Stimulated activated CD8-positive, alpha-beta memory T cell treated with anti-CD3 and anti-CD28 coated beads, Interleukin-4, amount 100 ng/mL, for 48 hours (primary cell): Measurements from ENCODE around the gene CREB1.
A peak's percentile ranks its signal among the peaks of the same experiment; 100 is the strongest.

ENCODE experiments used
- DNase-seq: peaks from one replicate; pipeline ENCODE4 v3.0.0-alpha.2; 2020

The CREB1 gene

DNA sequence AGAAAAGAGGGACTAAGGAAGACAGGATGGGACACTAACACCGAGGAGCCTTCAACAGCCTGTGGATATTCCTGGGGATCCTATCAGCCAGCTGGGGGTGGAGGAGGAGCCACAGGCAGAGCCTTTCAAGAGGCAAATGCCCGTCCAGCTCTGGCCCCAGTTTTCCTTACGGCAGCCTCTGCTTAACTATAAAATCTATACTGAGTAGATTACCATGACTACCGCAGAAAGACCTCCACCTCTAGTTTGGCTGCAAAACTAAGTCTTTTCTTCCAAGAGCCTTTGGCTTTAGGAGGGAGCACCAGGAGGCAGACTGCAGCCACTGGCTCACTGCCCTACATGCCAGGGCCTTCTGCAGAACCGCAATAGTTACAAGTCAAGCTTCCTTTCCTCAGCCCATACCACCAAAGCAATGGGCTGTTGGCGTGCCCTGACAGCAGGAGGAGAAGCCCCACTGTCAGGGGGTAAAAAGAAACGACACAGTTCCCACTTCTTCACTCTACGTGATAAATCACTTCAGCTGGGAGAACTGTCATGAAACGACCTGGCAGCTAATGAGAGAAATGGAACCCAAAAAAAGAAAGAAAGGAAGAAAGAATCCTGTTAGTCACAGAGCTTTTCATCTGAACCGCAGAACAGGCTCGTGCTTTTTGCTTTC lies 25.1 kb upstream of the CREB1 start:
- no peak for DNase-seq

DNA sequence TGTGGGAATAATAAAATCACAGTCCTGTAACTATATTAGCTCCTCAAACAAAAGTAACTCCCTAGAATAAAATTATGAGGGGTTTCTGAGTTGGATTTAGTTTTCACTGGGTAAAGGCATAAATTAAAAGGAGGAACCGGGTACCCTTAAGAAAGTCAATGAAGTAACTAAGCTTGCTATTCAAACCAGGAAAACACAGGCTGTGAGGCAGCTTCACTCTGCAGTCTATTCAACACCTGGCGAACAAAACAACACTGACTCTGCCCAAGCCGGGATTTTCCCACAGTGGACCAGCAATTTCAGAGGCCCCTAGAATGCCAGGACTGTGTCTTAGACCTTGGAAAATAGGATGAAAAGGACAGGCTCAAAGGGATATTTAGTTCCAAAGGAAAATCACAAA lies 24.6 kb upstream of the CREB1 start:
- no peak for DNase-seq

DNA sequence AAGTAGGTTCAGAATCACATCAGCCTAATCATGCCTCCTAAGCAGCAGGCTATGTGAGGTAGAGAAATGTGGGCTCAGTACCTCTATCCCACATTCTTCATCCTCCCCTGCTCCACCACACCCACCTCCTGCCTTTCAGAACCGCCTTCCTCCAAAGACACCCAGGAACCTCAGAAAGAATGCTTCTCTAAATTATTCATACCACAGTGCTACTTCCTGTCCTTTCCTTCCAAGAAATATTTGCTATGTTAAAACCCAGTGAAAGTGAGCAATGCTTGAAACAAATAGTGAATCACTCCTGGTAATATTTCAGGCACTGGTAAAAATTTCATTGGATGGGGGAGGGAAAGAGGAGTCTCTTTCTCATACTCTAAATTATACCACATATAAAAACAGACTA lies 24.0 kb upstream of the CREB1 start:
- DNase-seq: peak; percentile 50

DNA sequence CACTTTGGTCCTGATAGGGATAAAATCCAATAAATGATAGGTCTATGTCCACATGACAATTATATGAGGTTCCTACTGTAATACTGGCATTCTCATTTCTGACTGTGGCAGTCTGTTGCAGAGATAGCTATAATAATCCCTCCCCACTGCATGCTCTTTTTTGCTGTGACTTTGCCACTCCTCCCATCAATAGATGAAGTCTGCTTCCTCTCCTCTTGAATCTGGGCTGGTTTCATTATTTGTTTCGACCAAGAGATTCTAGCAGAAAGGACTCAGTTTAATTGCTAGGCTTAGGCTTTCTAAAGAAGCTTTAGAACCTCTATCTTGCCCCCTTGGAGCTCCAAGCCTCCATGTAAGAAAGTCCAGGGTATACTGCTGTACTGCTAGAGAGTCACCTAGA lies 23.3 kb upstream of the CREB1 start:
- no peak for DNase-seq

DNA sequence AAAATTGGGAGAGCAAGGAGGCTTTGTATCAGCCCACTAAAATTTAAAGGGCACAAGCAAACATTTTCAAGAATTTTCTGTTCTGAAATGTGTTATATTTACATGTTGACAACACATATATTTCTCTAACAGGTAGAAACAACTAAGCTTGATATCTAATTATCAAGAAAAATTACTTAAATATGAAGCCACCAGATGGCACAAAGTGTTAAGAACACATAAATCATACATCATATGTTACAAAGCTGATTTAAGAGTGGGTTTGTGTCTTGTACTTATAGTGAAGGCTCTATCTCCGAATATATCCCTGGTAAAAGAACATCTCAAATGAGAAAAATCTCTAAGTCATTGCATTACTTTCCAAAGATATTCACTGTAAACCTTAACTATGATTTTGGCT lies 19.6 kb upstream of the CREB1 start:
- DNase-seq: no peak

DNA sequence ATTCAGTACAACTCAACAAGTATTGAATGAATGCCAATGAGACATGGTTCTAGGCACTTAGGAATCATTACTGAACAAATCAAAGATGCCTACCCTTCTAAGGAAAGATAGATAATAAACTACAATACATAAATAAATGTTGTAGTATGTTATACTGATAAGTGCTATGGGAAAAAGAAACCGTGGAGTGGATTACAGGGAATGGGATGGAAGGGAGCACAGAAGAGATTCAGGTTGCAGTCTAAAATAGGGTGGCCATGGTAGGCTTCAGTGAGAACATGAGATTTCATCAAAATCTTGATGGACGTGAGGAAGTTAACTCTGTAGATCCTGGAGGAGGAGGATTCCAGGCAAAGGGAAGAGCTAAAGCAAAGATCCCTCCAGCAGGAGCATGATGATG lies 17.9 kb upstream of the CREB1 start:
- DNase-seq: no peak

DNA sequence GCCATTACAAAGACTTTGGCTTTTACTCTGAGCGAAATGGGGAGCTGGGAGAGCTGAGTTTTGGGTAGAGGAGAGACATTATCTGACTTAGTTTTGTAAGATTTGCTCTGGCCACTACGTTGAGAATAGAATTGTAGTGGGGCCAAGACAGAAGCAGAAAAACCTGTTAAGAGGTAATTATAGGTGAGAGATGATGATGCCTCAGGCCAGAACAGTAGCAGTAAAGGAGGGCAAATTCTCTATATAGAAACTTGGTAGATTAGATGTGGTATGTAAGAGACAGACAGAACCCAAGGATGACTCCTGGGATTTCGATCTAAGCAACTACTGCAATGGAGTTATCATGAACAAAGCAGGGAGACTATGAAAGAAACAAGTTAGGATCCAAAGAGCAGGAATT lies 17.4 kb upstream of the CREB1 start:
- no peak for DNase-seq

DNA sequence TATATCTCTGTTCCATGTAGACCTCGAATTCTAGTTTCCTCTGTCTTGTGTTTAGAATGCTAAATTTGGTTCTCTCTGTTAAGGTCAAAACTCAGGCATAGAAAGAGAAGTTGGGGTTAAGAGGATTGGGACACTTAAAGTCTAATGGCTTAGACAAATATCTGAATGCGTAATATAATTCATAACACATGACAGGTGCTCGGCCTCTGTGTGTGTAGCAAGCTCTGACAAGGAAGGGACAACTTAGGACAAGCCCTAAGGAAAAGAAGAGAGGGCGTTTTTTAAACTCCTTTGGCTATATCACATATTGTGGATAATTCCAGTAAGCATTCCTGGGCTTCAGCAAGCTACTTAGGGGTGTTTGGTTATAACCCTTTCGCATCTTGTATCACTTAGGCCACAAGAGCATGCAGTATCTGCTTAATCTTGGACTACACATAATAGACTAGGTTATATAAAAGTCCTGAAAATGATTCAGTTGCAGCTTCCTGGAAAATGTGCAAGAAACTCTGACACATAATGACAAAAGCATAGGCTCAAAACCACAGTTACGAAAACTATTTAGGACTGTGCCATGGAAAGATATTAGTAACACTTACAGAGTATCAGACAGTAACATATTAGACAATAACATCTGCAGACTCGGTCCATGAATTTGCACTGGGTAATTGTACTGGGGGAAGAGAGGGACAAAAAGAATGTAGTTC lies 16.1 kb upstream of the CREB1 start:
- no peak for DNase-seq

DNA sequence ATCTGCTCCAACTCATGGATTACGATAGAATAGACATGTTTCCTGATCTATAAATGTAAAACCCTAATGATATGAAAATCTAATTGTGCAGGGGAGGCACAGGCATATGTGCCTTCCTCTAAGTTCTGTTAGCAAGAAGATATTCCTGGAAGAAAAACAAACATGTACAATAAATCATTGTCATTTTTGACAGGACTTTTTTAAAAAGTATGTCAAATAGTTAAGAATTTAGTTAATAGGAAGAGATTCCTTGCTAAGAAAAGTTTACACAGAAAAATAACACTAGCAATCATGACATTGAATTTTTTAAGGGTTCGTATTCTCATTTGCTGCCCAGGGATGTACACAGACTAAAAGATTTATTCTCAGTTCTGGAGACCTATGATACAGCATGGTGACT lies 15.3 kb upstream of the CREB1 start:
- DNase-seq: no peak

DNA sequence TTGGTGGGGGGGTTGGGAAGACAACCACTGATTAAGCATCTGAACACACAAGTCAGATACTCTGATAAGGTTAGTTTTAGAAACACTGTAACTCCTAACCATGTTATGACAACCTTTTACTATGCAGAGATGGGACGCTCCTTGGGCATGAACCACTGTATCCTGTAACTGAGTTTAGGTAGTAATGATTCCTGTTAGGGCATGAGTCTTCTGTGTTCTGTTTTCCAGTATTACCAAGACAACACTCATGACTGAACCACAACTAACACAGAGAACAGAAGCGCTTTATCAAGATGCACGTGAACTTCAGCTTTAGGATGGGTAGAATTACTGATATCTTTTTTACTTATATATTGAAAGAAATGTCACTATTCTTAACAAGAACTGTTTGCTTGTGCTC lies 14.1 kb upstream of the CREB1 start:
- DNase-seq: no peak

DNA sequence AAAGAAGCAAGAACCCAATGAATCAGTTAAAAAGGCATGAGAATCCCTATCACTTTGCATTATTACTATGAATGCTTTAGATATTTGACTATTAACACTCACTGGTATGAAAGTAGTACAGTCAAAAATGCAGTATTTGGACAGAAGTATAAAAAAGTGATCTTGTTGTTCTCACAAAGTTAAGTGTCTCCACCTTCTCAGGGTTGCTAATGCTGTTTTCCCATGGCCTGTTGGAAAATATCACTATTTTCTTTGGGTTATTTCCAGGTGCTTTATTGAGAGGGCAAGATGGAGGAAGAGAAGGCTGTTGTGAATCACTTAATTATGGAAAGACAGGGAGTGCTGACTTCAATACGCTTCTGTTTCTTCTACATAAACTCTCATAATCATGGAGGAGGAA lies 13.6 kb upstream of the CREB1 start:
- DNase-seq: no peak

DNA sequence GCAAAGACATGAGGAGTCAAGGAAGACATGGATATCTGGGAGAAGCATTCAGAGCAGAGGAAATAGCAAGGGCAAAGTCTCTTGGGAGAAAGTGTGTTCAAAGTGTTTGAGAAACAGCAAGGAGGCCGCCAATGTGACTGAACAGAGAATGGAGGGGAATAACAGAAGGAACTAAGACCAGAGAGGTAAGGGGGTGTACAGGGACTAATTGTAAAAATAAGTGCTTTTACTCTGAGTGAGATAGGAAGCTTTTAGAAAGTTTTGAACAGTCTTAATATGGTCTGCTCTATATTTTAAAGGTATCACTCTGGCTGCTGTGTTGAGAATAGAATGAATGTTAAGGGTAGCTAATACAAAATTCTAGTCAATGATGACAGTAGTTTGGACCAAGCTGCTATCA lies 6.8 kb upstream of the CREB1 start:
- no peak for DNase-seq

DNA sequence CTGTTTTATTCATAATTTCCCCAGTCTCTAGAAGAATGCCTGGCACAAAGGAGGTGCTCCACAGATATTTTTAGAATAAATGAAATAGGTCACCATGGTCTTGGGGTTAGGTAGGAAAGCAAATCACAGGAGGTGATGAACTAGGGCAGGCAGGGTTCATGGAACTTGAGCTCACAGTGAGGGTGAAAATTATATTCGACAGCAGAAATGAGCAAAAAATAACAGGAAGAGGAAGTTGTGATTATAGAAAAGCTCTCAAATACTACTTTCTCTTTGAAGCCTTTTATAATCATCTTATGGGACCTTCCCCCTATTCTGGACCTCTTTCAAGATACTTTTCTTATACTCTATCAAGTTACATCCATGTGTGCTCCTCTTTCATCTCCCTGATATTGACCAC lies 4.5 kb upstream of the CREB1 start:
- no peak for DNase-seq

DNA sequence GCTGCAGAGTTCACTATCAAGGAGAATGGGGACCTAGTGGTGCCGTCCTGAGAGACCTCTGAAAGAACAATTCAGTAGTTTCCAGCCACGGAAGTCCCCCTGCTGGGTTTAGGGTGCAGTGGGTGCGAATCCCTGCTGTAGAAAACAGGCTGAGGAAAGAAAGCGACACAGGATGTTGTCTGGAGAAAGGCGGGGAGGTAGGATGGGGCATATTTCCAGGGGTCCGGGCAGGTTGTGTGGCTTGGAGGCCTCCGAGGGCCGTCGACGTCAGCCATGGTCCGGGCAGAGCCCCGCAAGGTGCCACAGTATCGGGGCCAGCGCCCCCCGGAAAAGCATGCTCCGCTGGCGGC lies 807 bp upstream of the CREB1 start:
- DNase-seq: peak; percentile 71

DNA sequence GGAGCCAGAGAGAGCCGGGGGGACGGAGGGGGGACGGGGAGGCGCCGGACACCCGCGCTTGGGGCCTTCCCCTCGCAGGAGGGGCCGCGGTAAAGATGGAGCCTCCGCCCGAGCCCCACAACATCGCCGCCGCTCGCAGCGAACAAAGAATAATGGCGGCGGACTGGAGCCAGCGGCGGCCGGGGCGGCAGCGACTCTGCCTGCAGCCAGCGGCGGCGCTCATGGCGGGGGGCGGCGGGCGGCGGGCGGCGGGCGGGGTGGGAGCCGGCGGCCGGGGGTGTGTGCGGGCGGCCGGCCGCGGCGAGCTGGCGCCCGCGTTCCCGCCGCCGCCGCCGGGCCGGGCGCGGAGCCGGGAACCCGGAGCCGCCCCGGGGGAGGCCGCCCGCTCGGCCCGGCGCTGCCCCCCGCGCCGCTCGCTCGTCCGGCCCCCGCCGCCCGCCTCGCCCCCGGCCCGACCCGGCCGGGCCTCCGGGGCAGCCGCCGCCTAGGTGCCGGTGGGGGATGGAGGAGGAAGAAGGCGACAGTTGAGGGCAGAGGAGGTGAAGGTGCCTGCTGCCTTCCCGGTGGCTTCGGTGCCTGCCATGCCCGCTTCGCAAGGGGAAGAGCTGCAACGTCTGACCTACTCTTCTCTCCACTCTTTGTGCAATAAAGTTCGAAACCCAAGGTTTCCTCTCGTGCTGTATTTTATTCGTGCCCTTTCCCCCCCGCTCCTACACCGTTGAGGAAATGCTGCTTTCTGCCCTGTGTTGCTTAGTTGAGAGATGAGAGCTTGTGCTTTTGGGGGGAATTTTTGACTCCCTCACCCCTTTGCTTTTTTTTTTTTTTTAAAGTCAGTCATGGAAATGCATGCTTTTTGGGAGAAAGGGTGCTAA lies 634 bp downstream of the CREB1 start:
- DNase-seq: peak; percentile 62

DNA sequence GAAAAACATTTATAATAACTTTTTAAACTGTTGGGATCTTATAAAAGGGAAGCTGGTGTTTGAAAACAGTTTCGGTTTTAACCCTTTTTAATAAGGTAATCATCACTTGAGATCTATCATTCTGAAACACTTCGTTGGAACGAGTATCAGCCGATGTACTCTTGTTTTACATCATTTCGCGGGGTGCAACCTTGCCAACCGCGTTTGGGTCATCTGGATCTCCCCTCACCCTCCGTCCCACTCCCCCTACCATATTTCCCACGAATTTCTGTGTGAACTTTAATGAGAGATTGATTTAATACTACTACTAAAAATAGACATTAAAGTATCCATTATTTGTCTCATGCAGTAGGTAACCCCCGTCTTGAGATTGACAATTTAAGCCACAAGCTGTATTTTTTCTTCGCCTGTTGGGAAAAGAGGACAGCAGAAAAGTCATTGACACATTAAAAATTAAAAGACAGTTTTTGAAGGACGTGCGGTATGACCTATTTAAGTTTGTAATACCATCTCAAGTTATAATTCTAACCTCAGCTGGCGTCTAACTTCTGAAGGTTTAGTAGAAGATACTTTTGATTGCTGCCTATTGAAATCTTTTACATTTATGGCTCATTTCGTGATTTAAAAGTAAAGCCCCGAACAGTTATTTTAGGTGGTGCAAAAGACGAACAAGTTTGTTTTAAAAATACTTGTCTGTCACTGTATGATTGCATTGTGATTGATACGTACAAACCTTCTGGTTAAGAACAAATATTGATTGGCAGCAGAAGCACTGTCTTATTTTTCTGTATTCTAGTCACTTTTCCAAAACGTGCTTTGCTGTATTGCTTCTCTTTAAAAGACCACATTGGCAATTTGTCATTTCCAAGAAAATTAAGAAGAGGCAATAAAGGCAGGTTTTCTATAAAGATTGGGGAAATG lies 1.5 kb downstream of the CREB1 start:
- peak; percentile 64 for DNase-seq

DNA sequence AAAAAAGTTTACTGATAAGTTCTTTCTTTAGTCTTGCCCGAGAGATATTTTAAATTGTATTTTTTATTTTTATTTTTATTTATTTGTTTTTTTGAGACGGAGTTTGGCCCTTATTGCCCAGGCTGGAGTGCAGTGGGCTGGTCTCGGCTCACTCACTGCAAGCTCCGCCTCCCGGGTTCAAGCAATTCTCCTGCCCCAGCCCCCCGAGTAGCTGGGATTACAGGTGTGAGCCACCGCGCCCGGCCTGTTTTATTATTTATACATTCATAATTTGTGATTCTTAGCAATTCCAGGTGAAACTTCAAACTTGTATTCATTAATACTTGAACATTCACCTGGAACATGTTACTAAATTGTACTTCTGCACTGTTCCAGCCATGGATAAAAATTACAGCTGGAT lies 2.9 kb downstream of the CREB1 start:
- DNase-seq: no peak

DNA sequence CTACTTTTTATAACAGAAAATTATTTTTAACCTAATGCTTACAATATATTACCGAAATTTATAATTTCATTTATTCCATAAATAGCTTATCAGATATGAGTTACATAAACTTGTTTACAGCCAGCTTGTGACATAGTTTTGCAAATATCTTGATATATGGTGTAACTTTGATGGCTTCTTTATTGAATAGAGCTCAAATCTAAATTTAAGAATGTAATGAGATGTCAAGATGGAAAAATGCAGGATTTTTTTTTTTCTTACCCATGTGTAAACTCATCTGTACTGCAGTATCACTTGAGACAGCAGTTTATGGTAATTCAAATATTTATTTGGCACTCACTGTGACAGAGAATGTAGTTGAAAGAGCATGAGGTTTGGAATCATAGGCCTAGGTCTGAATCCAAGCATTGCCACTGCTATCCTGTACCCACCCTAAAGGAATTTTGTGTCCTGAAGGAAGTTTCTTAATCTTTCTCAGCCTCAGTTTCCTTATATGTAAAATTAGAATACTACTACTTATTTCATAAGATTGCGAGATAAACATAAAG lies 3.8 kb downstream of the CREB1 start:
- no peak for DNase-seq

DNA sequence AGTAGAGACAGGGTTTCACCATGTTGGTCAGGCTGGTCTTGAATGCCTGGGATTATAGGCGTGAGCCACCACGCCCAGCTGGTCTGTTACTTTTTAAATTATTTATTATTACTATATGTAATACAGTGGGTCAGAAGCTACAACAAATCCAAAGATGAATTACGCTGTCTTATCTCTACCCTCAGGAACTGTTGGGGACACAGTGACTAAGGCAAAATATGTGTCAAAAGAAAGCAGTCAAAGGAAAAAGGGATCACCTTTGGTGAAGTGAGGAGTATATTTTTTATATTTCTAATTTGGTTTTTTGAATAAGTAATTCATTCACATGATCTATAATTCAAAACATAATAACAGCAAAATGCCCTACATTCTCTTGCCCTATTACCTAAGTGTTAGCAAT lies 4.7 kb downstream of the CREB1 start:
- no peak for DNase-seq

DNA sequence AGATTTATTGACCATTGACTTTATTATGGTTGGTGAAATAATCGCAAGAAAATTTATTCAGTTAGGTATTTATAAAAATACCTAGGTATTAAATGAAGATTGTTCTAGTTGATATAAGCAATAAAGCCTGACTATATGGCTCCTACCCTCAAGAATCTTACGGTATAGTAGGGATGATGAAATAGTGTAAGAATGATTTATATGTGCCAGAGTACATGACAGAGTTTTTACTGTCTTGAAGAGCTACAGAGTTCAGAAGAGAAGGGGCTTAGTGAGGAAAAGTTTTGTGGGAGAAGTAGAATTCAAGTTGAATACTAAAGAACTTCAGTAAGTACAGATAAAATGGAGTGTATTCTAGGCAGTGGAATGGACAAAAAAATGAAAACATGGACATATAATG lies 9.7 kb downstream of the CREB1 start:
- DNase-seq: no peak

DNA sequence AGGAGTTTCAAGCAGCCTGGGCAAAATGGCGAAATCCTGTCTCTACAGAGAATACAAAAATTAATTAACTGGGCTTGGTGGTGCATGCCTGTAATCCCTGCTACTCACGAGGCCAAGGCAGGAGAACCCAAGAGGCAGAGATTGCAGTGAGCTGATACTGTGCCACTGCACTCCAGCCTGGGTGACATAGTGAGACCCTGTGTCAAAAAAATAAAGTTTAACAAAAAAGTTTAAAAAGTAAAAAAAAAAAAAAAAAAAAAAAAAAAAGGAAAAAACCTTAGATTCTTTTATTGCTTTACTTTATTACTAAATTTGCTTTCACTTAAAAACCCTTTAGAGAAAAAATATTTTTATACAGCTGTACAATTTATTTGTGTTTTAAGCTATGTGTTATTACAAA lies 10.7 kb downstream of the CREB1 start:
- no peak for DNase-seq

DNA sequence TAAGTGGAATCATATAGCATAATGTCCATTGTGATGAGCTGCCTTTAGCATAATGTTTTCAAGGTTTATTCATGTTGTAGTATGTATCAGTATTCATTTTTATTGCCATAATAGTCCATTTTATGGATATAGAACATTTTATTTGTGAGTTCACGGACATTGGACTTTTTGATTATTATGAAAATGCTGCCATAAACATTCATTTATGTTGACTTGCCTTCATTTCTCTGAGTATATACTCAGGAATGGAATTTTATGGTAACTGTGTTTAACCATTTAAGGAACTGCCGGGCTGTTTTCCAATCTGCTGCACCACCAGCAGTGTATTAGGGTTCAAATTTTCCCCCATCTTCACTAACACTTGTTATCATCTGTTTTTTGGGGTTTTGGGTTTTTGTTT lies 12.2 kb downstream of the CREB1 start:
- DNase-seq: no peak

DNA sequence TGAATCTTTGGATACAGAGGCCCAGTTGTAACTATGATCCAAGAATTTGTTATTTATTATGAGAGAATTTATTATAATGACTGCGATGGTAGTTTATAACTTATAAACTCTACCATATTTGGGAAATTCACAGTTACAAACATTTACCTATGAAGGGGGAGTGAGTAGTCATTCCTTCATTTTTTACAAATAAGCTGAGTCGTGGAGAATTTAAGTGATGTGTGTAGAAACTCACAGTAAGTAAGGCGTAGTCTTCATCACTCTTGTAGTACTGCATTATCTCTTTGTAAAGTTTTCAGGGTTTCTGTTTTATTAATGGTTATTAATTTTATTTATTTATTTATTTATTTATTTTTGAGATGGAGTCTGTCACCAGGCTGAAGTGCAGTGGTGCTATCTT lies 13.5 kb downstream of the CREB1 start:
- no peak for DNase-seq
